HUES48 (cell line): ENCODE results near the gene SMAD6.

Experiments
- H3K27ac ChIP-seq: one replicate; pipeline ENCODE4 v1.7.0; 2013; ENCODE audit warnings: low read depth, low read length, inconsistent platforms
- H3K27me3 ChIP-seq: 2 replicates; pipeline ENCODE4 v1.6.1; 2013; ENCODE audit warnings: mild to moderate bottlenecking, low read length; ENCODE audit not compliant: control insufficient read depth, insufficient read depth
- H3K36me3 ChIP-seq: 2 replicates; pipeline ENCODE4 v1.6.1; 2013; ENCODE audit warnings: low read length; ENCODE audit not compliant: control insufficient read depth, insufficient read depth
- H3K4me1 ChIP-seq: 2 replicates; pipeline ENCODE4 v1.6.1; 2013; ENCODE audit warnings: mild to moderate bottlenecking, low read length; ENCODE audit not compliant: control insufficient read depth, insufficient read depth
- H3K4me3 ChIP-seq: 2 replicates; pipeline ENCODE4 v1.5.1; 2013; ENCODE audit warnings: mild to moderate bottlenecking, low read depth, low read length
- H3K9ac ChIP-seq: 2 replicates; pipeline ENCODE4 v1.6.1; 2013; ENCODE audit warnings: mild to moderate bottlenecking, low read depth, low read length, moderate library complexity
- H3K9me3 ChIP-seq: 2 replicates; pipeline ENCODE4 v1.6.1; 2013; ENCODE audit warnings: low read length; ENCODE audit not compliant: control insufficient read depth, insufficient read depth

SMAD6 gene

DNA sequence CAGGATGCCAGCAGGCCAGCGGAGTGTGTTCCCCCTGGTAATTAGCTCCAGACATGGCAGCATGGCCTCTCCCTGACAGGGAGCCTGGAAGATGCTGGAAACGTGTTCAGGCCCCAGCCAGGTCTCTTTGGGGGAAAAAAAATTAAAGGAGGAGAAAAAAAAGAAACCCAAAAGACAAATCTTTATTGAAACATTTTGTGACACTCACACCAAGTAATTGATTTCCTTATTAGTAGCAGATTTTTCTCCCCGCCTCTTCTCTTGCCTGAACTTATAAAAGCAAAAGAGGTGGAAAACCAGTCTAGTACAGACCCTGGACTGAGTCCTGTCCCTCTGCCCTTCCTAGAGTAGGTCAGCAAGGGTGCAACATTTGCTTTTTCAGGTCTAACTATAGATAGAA lies 42.7 kb upstream of the SMAD6 start:
- H3K9me3 ChIP-seq, result no peaks in the 10 kb centered on the region
- no peaks in the 10 kb centered on the region for H3K36me3 ChIP-seq
- no peak overlapping the region for H3K27ac ChIP-seq
- no peak overlapping the region for H3K4me3 ChIP-seq
- H3K9ac ChIP-seq, result no peak overlapping the region
- H3K27me3 ChIP-seq, result no peaks in the 10 kb centered on the region
- peaks cover 23% of the 10 kb centered on the region for H3K4me1 ChIP-seq

DNA sequence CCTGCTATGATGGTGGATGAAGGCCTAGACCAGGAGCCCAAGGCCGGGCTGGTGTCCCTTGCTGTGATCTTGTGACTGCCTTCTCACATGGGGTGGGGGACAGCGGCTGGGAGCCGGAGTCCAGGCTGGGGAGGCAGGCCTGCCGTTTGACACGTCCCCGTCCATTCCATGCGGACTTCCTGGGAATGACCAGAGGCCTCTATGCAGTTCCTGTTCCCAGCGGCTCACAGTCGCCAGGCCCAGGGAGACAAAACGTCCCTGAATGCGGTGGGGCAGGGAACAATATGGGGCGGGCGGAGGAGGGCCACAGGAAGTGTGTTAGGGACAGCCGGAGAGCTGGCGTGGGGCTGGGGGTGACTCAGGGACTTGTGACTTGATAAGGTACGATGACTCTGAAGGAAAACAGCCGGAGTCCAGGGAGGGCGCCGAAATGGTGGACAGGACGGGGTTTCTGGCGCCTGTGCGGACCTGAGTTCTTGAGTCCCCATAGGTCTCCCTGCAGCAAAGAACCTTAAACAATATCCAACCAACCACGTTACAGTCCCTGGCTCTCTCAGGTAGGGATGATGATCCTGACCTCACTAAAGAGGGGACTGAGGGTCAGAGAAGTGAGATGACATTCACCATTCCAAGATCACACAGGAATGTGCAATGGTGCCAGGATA lies 40.5 kb upstream of the SMAD6 start:
- Histone ChIP-seq H3K9me3 (no peaks in the 10 kb centered on the region), H3K9ac (no peak overlapping the region)

DNA sequence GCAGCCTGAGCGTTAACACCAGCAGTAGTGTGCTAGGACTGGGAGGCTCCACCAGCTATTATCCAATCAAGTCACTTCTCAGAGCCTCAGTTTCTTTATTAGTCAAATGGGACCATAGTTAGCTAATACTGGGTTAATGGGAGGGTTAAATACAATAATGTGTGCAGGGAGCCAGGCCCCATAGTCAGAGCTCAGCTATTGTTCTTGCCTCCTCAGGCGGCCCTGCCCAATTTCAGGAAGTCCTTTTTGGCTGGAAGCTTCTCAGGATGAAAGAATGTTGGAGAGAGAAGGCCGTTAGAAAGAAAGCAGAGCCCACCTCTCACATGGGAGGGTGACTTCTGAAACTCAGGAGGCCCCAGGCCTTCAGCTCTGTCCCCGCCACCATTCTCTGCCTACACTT lies 39.5 kb upstream of the SMAD6 start:
- no peak overlapping the region for H3K9ac ChIP-seq
- no peaks in the 10 kb centered on the region for H3K9me3 ChIP-seq
- H3K4me1 ChIP-seq, result peaks cover 6% of the 10 kb centered on the region
- no peaks in the 10 kb centered on the region for H3K36me3 ChIP-seq
- H3K27ac ChIP-seq, result no peak overlapping the region
- no peaks in the 10 kb centered on the region for H3K27me3 ChIP-seq
- no peak overlapping the region for H3K4me3 ChIP-seq

More for the DNA sequence above, 40.5 kb upstream of the SMAD6 start:
- Histone ChIP-seq H3K4me3 (no peak overlapping the region), H3K27ac (no peak overlapping the region), H3K36me3 (no peaks in the 10 kb centered on the region), H3K4me1 (peaks cover 11% of the 10 kb centered on the region), H3K27me3 (no peaks in the 10 kb centered on the region)

- Histone ChIP-seq H3K36me3 (no peaks in the 10 kb centered on the region), H3K4me3 (no peak overlapping the region), H3K27me3 (no peaks in the 10 kb centered on the region), H3K4me1 (no peaks in the 10 kb centered on the region), H3K27ac (no peak overlapping the region), H3K9ac (no peak overlapping the region), H3K9me3 (no peaks in the 10 kb centered on the region)
These were observed 38.4 kb upstream of the SMAD6 start for GRCh38 chr15:66663664-66664063.

DNA sequence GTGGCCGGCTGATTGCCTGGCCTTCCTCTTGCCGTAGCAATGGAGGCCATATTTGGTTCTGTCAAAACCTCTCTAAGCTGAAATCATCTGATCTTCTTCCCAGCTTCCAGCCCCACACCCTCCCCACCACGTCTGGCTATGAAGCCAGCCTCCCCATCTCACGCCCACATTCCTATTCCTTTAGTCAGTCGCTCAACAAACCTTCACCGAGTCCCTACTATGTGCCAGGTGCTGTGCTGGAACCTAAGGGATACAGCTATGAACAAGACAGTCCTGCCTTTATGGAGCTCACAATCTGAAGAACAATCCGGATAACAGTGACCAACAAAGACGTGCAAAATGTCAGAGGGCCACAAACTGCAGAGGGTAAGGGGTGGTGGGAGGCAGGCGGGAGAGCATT lies 31.9 kb upstream of the SMAD6 start:
- Histone ChIP-seq H3K9ac (no peak overlapping the region), H3K36me3 (no peaks in the 10 kb centered on the region), H3K27me3 (no peaks in the 10 kb centered on the region), H3K4me1 (peaks cover 15% of the 10 kb centered on the region), H3K4me3 (no peak overlapping the region), H3K9me3 (no peaks in the 10 kb centered on the region), H3K27ac (no peak overlapping the region)

DNA sequence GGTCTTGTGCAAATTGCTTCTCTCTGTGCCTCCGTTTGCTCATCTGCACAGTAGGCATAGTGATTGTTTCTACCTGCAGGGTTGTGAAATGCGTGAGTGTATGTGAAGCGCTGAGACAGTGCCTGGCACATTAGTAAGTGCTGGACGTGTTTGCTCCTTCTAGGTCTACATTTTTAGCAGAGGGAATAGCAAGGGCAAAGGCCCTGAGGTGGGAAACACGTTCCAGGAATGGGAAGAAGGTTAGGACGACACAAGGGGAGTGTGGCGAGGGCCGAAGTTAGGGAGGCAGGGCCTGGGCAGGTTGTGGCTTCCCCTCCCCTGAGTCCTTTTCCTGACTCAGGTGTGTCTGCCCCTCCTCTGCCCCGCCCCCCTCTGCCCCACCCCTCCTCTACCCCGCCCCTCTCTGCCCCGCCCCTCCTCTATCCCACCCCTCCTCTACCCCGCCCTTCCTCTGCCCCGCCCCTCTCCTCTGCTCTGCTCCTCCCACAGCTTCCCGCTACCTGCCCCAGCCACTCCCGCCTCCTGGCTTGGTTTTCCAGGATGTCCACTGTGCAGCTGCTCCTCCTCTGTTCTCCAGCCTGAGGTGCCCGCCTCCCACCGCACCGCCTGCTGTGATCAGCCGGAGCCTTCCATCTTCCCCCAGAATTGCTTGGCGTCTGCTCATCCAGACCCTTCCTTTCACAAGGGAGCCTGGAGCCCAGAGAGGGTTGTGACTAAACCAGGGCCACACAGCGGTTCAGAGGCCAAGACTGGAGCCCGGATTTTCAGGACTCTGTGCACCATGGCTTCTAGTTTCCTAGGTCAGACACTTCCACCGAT lies 31.1 kb upstream of the SMAD6 start:
- Histone ChIP-seq H3K4me3 (no peak overlapping the region; the same call in 1 of the 2 replicates), H3K9me3 (no peaks in the 10 kb centered on the region), H3K27ac (no peak overlapping the region), H3K36me3 (no peaks in the 10 kb centered on the region), H3K4me1 (peaks cover 15% of the 10 kb centered on the region), H3K27me3 (no peaks in the 10 kb centered on the region), H3K9ac (no peak overlapping the region)

GRCh38 chr15:66672867-66673266 lies 29.2 kb upstream of the SMAD6 start:
- no peak overlapping the region for H3K9ac ChIP-seq
- H3K4me1 ChIP-seq, result peaks cover 15% of the 10 kb centered on the region
- H3K9me3 ChIP-seq, result no peaks in the 10 kb centered on the region
- H3K4me3 ChIP-seq, result no peak overlapping the region
- no peaks in the 10 kb centered on the region for H3K36me3 ChIP-seq
- no peaks in the 10 kb centered on the region for H3K27me3 ChIP-seq
- no peak overlapping the region for H3K27ac ChIP-seq

DNA sequence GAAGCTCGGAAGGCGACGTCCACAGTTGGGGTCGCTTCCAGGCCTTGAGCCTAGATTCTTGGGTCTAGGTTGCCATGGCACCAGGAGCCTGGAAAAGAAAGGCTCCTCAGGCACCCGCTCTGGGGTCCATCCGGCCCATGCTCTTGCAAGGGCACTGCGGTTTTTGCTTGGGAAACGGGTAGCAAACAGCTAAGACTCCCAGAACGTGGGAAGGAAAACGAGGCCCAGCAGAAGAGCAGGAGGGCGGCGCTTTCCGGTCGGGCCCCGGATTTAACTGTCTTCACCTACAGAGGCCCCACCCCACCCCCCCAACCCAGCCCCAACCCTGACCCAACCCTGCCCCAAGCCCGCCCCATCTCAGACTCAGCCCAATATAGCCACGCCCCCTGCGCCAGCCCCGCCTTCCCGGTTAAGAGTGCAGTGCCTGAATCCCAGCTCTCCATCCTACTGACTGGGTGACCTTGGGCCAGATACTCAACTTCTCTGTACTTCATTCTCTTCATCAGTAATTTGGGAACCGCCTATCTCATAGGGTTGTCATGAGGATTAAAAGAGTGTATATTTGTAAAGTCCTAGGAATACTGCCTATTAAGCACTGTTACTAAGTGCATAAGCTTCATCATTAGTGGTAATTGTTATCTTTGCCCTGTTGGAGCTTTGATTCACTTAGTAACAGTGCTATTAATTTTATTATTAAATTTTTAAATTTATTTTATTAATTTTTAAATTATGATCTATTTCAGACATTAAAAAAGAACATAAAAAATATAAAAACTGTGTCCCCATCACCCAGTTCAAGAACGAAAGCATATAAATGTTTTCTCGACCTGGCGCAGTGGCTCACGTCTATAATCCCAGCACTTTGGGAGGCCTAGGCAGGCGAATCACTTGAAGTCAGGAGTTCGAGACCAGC lies 28.4 kb upstream of the SMAD6 start:
- Histone ChIP-seq H3K4me1 (peaks cover 15% of the 10 kb centered on the region), H3K9ac (no peak overlapping the region), H3K4me3 (no peak overlapping the region), H3K36me3 (no peaks in the 10 kb centered on the region), H3K27me3 (no peaks in the 10 kb centered on the region), H3K27ac (peak overlapping the region; percentile 56), H3K9me3 (no peaks in the 10 kb centered on the region)

GRCh38 chr15:66674756-66675155 lies 27.3 kb upstream of the SMAD6 start:
- Histone ChIP-seq H3K4me1 (peaks cover 22% of the 10 kb centered on the region), H3K36me3 (no peaks in the 10 kb centered on the region), H3K27ac (no peak overlapping the region), H3K4me3 (no peak overlapping the region), H3K9me3 (no peaks in the 10 kb centered on the region), H3K9ac (no peak overlapping the region), H3K27me3 (no peaks in the 10 kb centered on the region)

GRCh38 chr15:66675446-66675845 lies 26.6 kb upstream of the SMAD6 start:
- Histone ChIP-seq H3K27me3 (no peaks in the 10 kb centered on the region), H3K4me1 (peaks cover 23% of the 10 kb centered on the region), H3K9me3 (no peaks in the 10 kb centered on the region), H3K9ac (no peak overlapping the region), H3K27ac (no peak overlapping the region), H3K36me3 (no peaks in the 10 kb centered on the region), H3K4me3 (no peak overlapping the region)
